Right hindlimb (tissue), 1 donor: ENCODE measurements around the gene BICDL1.
"Not testable (repeated sequence)": the region's sequence is repeated elsewhere in the genome, so short reads cannot be mapped to it uniquely, and the experiment has no call there.

ENCODE experiments used
- DNase-seq: peaks from one replicate; pipeline ENCODE4 v3.0.0-alpha.2; 2018

Gene BICDL1, protein sequence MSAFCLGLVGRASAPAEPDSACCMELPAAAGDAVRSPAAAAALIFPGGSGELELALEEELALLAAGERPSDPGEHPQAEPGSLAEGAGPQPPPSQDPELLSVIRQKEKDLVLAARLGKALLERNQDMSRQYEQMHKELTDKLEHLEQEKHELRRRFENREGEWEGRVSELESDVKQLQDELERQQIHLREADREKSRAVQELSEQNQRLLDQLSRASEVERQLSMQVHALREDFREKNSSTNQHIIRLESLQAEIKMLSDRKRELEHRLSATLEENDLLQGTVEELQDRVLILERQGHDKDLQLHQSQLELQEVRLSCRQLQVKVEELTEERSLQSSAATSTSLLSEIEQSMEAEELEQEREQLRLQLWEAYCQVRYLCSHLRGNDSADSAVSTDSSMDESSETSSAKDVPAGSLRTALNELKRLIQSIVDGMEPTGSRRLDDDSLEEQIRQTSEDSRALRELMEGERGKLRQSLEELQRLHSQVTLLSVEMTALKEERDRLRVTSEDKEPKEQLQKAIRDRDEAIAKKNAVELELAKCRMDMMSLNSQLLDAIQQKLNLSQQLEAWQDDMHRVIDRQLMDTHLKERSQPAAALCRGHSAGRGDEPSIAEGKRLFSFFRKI

DNA sequence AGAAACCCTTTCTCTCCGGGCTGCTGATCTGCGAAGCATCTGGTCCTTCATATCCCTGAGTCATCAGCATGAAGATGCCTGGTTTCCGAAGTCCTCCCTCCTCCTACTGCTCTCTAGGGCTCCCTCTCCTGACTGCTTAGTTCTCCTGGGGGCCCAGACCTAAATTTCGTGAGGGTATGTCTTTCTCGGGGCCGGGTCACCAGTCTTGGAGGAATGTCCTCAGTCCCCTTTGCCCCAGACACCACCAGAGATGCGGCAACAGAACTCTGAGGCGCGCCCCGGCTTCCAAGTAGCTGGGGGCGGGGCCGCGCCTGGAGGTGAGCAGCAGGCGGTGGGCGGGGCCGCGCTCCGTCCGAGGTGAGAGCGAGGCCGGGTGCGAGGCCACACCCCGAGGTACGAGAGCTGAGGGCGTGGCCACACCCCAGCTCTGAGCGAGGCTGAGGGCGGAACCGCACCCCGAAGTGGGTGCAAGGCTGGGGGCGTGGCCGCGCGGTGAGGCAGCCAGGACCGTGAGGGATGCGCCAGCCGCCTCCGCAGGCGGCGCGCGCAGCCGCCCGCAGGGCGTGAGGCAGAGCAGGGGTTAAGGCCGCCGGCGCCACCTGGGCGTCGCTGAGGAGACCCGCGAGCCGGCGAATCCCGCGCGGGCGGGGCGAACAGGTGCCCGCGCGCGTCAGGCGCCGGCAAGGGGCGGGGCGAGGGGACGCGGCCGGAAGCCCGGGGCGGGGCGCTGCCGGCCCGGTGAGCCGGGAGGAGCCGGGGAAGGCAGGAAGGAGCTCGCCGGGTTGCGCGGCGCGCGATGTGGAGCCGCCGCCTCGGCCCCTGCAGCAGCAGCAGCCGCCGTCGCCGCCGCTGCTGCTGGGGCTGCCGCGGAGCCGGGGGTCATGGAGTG lies at the start of gene BICDL1:
BICDL1 (plus strand) TSS at position 765 of the 889 bp plus-strand sequence. CDS start 633 bp downstream, outside the sequence.
- peak; percentile 51 for DNase-seq

DNA sequence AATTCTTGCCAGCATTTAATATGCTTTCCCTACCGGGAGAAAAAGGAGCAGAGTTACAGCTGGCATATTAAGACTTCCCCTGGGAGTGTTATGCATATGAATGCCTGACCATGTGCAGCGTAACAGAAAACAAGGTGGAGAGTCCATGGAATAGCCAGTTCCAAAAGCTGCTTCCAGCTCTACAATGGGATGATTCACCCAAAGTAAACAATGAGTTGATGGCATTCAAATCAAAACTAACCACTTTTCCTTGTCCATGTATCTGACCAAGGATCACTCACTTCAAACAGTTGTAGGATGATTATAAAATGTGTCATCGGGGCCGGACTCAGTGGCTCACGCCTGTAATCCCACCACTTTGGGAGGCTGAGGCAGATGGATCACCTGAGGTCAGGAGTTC lies 48.1 kb upstream of the BICDL1 start:
- DNase-seq = no peak

DNA sequence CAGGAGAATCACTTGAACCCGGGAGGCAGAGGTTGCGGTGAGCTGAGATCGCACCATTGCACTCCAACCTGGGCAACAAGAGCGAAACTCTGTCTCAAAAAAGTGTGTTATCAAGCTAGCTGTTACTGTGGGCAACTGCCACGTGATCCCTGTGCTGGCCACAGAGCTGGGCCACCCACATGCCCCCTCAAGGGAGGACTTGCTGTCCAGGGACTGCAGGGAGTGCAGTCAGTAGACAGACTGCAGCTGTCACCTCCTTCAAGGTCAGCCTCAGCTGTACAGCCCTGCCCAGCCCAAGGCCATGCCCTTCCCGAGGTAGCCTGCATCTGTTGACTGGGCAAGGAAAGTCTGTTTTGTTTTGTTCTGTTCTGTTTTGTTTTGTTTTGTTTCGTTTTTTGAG lies 46.6 kb upstream of the BICDL1 start:
- DNase-seq = no peak

DNA sequence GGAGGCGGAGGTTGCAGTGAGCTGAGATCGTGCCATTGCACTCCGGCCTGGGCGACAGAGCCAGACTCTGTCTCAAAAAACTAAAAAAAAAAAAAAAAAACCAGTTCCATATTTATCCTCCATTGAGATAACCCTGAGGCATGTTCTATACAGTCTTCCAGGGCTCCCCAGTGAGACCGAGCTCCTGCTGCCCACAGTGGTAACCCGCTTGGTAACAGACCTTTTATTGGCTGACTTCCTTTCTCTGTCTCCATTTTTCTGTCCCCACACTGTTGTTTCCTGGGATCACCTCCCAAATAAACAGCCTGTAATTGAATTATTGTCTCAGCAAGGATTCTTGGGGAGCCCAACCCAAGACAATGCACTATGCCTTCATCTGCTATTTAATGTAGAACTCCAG lies 42.8 kb upstream of the BICDL1 start:
- DNase-seq = no peak

DNA sequence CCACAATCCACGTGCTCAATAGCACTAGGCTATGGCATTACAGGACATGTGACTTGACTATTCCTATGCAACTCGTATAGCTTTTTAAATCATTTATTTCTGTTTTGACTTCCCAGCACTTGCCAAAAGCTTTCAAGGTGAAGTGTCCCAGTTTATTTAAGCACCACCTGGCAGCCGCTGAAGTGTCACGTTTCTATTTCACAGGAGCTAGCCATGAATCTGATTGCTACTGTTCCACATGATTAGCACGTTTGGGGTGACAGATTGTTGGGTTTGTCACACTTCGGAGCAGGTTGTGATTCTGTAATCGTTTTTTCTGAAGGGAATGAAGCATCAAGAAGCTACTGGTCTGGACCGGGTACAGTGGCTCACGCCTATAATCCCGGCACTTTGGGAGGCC lies 39.9 kb upstream of the BICDL1 start:
- DNase-seq = no peak

DNA sequence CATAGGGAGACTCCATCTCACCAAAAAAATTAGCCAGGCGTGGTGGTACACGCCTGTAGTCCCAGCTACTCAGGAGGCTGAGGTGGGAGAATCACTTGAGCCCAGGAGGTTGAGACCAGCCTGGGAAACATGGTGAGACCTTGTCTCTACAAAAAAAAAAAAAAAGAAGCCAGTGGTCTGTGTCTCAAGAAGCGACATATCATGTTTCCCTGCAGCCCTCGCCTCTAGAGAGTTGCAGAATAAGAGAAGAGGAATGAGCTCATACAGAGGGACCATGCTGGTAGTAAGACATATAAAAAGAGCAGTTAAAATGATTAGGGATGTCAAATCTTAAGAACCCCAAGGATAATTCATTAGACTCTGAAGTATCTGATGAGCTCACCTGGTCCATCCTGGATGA lies 39.4 kb upstream of the BICDL1 start:
- DNase-seq = no peak

DNA sequence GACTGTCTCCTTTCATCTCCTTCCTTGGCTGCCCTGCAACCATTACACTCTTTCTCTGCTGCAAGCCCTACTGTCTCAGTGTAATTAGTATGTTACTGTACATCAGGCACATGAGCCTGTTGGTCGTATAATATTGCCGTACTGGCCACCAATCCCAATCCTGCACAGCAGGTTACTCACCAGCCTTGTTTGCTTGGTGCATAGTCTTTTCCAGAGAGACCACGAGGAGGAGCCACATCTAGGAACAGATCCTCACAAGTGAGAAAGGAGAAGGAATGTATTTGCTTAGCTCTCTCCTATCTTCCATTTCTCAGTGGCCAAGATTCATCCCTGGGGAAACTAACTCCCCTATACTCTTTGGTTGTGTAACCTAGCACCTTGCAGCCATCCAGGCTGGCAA lies 33.0 kb upstream of the BICDL1 start:
- no peak for DNase-seq

DNA sequence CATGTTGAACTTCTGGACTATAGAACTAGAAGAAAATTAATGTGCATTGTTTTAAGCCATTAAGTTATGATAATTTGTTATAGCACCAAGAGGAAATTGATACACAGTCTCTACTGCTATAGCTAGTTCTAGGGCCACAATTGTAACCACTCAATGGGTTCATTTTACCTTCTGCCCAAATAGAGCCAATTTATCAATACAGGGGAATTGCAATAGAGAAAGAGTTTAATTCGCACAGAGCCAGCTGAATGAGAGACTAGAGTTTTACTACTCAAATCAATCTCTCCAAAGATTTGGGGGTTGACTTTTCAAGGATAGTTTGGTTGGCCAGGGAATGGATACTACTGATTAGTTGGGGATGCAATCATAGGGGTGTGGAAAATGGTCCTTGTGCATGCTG lies 31.9 kb upstream of the BICDL1 start:
- no peak for DNase-seq

DNA sequence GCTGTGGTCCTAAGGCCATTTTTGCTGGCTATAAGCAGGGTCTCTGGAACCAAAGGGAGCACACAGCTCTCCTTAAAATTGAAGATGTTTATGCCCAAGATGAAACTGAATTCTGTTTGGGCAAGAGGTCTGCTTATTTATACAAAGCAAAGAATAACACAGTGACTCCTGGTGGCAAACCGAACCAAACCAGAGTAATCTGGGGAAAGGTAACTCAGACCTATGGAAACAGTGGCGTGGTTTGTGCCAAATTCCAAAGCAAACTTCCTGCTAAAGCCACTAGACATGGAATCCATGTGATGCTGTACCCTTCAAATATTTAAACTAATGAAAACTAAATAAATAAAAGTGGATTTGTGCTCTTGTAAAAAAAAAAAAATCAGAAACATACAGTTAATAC lies 29.6 kb upstream of the BICDL1 start:
- DNase-seq = no peak

DNA sequence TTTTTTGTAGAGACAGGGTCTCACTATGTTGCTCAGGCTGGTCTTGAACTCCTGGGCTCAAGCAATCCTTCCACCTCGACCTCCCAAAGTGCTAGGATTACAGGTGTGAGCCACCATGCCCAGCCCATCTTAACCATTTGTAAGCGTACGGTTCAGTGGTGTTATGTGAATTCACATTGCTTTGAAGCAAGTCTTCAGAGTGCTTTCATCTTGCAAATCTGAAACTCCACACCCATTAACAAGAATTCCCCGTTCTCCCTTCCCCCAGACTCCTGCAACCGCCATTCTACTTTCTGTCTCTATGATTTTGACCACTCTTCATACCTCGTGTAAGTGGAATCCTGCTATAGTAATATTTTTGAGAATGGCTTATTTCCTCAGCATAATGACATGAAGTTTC lies 24.9 kb upstream of the BICDL1 start:
- DNase-seq = no peak

DNA sequence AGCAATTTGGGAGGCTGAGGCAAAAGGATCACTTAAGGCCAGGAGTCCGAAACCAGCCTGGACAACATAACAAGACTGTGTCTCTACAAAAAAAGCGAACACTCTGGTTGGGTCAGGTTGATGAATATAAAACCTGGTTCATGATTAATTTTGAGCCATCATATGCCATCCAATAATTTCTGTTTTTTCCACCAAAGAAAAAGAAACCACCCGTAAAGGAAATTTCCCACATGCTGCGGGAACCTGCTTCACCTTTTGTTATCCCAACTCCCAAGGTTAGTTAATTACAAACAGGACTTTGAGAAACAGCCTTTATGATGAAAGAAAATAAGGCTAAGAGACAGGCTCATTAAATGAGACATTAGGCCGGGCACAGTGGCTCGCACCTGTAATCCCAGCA lies 24.1 kb upstream of the BICDL1 start:
- no peak for DNase-seq

DNA sequence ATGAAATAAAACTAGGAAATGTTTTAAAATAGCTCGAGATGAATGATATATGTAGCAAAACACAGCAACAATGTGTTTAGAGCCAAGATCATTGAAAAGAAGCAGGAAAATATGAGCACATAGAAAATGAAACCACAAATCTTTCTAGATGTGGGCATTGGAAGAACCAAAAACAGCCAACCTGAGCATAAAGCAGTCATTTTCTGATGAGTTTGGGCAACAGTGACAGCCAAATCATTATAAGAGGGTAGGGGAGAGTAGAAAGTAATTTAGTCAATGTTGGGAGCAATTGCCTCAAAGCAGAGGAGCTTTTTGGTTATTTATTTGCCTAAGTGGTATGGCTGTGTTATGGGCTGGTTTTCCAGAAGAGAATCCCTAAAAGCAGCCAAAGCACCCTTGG lies 8.8 kb upstream of the BICDL1 start:
- DNase-seq = no peak

DNA sequence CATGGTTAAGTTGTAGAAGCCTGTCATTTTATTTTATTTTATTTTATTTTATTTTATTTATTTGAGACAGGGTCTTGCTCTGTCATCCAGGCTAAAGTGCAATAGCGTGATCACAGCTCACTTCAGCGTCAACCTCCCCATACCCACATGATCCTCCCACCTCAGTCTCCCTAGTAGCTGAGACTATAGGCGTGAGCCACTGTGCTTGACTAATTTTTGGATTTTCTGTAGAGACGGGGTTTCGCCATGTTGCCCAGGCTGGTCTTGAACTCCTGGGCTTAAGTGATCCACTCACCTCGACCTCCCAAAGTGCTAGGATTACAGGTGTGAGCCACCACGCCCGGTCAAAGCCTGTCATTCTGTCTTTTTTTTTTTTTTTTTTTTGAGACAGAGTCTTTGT lies 8.3 kb upstream of the BICDL1 start:
- DNase-seq = not testable (repeated sequence)

DNA sequence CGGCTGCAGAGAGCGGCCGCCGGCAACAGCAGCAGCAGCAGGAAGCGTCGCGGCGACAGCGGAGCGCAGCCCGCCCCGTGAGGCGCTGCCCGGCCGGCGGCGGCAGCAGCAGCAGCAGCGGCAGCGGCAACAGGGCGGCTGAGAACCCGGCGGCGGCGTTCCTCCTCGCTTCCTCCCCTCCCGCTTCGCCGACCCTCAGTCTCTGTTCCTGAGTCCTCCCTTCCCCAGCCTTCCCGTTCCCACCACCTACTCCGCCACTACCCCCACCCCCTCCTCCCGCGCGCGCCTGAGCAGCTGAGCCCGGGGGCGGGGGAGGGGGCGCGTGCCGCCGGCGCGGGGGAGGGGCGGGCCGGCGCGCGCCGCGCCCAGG lies 310 bp downstream of the BICDL1 start:
- DNase-seq = no peak

DNA sequence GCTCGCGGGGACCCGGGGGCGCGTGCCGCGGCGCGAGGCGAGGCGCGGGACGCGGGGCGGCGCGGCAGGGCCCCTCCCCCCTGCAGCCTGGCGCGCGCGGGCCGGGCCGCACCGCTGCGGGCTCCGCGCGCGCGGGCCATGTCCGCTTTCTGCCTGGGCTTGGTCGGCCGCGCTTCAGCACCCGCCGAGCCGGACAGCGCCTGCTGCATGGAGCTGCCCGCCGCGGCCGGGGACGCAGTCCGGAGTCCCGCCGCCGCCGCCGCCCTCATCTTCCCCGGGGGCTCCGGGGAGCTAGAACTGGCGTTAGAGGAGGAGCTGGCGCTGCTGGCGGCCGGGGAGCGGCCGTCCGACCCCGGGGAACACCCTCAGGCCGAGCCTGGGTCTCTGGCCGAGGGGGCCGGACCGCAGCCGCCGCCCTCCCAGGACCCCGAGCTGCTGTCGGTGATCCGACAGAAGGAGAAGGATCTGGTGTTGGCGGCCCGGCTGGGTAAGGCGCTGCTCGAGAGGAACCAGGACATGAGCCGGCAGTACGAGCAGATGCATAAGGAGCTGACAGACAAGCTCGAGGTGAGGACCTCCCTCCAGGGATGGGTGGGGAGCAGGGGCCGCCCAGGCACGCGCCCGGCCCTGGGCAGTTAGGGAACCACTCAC lies 820 bp downstream of the BICDL1 start:
- DNase-seq = peak; percentile 90

DNA sequence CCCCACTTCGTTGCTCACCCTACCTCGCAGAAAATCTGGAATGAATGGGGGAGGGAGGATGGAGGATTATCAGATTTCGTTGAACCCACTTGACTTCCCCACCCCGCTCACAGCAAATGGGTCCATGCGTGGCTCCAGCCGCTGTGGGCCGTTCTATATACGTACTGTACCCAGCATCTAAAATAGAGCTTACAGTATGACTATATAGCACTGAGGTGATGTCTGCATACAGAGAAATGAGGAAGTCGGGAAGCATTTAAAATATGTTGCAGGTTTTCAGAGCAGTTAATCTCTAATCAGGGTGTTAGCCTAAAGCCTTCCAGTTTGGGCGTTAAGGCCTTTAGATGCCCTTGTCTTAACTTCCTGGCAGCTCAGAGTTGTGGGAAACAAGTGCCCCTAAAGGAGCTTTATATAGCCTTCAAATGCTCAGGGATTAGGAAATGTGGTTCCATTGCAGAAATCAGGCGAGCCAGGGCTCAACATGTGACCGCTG lies 1.4 kb downstream of the BICDL1 start:
- DNase-seq = no peak

DNA sequence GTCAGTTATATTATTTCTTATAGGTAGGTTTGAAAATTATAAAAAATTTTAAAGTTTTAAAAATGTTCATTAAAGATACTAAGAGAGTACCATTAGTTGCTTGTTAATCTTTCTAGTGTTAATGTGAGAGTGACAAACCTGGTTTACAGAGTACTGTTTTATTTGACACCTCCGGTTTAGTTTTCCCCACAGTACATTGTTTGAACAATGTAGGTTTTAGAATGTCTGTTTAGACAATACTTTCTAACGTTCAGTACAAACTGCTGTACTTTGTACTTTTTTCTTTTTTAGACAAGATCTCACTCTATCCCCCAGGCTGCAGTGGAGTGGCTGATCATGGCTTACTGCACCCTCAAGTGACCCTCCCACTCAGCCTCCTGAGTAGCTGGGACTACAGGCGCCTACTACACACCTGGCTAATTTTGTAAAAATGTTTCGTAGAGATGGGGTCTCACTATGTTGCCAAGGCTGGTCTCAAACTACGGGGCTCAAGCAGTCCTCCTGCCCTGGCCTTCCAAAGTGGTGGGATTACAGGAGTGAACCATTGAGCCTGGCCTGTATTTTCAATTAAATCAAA lies 3.2 kb downstream of the BICDL1 start:
- DNase-seq = no peak

DNA sequence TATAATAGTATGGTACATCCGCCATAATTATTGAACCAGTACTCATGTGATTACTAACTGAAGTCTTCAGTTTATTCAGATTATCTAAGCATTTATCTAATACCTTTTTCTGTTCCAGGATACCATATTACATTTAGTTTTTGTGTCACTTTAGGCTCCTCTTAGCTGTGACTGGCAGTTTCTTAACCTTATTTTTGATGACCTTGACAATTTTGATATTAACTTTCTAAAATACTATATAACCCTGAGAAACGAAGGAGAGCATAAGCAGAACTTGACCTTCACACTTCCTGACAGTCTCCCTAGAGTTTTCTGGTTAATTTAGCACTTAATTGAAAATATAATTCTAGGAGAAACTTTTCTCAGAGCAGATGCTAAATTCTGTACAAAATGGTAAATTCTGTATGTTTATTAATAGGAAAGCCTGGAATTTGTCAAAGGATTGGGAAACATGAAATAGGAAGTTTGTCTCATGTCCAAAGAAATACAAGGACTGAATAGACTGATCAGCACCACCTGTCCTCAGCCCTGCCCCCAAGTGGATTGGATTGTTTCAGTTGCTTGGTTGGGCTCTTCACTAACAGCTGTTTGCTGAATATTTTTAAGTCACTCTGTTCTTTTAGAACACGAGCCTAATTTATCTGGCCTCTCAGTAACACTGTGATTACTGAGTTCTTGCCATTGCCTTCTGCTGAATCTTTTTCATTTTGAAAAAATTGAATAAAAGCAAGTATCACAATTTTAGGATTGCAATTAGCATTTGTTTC lies 6.0 kb downstream of the BICDL1 start:
- DNase-seq = no peak

DNA sequence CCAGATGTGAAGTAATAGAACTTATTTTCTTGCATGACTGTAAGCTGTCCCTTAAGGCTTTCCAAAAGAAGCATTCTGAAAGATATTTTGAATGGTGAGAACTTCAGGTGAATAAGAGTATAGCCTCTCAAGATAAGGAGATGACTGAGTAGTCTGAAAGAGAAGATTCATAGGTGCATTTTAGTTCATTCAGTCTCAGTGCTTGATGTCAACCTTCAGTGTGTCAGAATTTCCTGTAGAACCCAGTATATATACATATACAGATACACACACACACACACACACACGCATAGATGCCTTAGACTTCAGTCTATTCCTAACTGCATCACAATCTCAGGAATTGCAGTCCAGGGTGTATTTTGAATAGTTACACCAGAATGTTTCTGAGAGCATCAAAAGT lies 7.4 kb downstream of the BICDL1 start:
- DNase-seq = no peak

DNA sequence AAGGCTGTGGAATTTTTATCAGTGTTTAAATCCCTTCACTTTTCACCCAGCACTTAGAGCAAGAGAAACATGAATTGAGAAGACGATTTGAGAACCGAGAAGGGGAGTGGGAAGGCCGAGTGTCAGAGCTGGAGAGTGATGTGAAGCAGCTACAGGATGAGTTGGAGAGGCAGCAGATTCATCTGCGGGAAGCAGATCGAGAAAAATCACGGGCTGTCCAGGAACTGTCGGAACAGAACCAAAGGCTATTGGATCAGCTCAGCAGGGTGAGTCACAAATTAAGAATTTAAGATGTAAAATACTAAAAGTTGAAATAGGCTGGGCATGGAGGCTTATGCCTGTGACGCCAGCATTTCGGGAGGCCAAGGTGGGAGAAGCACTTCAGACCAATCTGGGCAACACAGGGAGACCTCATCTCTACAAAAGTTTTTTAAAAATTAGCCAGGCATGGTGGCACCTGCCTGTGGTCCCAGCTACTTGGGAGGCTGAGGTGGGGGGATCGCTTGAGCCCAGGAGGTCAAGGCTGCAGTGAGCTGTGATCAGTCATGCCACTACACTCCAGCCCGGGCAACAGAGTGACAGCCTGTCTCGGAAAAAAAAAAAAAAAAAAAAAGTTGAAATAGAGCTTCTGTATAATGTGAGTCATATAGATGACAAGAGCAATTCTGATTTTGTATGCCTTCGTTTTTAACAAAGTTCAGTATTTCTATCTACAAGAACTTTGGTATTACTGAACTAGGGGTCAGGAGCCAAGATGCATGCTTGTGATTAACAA lies 9.6 kb downstream of the BICDL1 start:
- no peak for DNase-seq

DNA sequence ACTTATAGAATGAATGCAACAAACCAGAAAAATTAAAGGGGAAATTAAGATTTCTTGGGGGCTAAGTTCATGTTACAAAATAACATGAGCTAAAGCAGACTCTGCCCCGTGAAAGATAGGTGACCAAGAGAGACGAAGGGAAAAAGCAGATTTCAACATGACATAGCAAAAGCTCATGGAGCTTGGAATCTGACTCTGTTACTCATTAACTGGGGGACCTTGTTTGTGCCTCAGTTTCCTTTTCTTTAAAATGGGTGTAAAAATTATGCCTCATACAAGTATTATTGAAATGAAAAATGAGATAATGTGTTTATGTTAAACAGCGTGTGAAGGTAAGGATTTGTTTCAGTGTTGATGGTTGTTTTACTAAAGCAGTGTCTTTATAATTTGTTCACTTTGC lies 11.5 kb downstream of the BICDL1 start:
- no peak for DNase-seq
